ENCODE data around the gene EBI3. TPM values are rescaled to one million over a fixed set of nuclear protein-coding genes. Genes with fewer than 3 reads are reported as not detected.
"Not testable (repeated sequence)": the region's sequence is repeated elsewhere in the genome, so short reads cannot be mapped to it uniquely, and the experiment has no call there.

The EBI3 gene
- polyA plus RNA-seq, 1 donor = 4.2 TPM

GRCh38 chr19:4278010-4278409, 48.7 kb downstream of the EBI3 start:
- H3K9me3 ChIP-seq (ENCODE audit: control insufficient read depth, low read depth, low read length) = no peaks in the 10 kb centered on the region
- peaks cover 51% of the 10 kb centered on the region for H3K27me3 ChIP-seq (ENCODE audit: control insufficient read depth, insufficient read depth, low read length)
- H3K36me3 ChIP-seq (ENCODE audit: control insufficient read depth, insufficient read depth, low read length) = no peaks in the 10 kb centered on the region
- H3K4me1 ChIP-seq (ENCODE audit: control insufficient read depth, insufficient read depth, low read length) = no peaks in the 10 kb centered on the region
- WGBS (ENCODE audit: insufficient coverage, low lambda C conversion rate) = no CpG with 5 or more reads among the region's 4 CpGs
- H3K27ac ChIP-seq (ENCODE audit: low read length) = no peak overlapping the region
- no peak for DNase-seq
- no peak overlapping the region for H3K4me3 ChIP-seq (ENCODE audit: low read length)

DNA sequence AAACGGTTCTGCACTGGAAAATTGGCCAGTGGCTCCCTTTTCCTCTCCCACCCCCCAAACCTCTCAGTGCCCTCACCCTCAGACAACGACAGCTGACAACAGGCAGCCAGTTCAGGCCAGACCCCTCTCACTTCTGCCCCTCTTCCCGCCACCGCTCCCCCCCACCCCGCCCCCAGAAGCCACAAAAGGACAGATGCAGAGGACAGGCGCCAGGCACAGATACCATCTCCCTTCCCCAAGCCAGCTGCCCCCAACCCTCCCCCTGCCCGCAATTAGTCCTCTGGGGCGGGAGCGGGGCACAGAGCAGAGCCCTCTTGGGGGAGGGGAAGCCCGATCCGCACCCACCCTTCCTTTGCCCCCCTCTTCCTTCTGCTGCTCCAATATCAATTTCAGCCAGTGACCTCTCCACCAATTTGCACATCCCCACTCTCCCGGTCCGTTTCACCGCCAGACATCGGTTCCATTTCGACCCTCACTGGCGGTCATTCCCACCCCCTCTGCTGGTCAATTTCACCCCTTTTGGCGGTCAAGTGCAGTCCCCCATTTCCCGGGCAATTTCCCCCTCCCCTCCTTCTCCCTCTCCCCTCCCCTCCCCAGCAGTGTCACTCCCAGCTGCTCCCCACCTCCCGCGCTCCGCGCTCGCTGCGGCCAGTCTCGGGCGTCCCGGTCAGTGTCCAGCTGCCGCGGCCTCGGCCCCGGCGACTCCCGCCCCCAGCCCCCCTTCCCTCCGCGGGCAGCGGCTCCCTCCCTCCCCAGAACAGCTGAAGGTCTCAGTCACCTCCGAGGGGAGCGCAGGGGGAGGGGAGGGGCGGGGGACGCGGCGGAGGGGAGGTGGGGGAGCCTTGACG, 49.3 kb downstream of the EBI3 start, which contains the start of gene SHD:
TSS of gene SHD (plus strand) at position 848 of the 848 bp plus-strand sequence. CDS start 798 bp downstream, outside the sequence.
- Histone ChIP-seq H3K36me3 (ENCODE audit: control insufficient read depth, insufficient read depth, low read length) (no peaks in the 10 kb centered on the region), H3K4me1 (ENCODE audit: control insufficient read depth, insufficient read depth, low read length) (no peaks in the 10 kb centered on the region), H3K27me3 (ENCODE audit: control insufficient read depth, insufficient read depth, low read length) (peaks cover 52% of the 10 kb centered on the region), H3K9me3 (ENCODE audit: control insufficient read depth, low read depth, low read length) (no peaks in the 10 kb centered on the region), H3K4me3 (ENCODE audit: low read length) (peak within 1 kb of the TSS; percentile 10), H3K27ac (ENCODE audit: low read length) (no peak within 1 kb of the TSS)
- WGBS (ENCODE audit: insufficient coverage, low lambda C conversion rate) = 4% methylated on average over 4 of the region's 44 CpGs
- DNase-seq = no peak

DNA sequence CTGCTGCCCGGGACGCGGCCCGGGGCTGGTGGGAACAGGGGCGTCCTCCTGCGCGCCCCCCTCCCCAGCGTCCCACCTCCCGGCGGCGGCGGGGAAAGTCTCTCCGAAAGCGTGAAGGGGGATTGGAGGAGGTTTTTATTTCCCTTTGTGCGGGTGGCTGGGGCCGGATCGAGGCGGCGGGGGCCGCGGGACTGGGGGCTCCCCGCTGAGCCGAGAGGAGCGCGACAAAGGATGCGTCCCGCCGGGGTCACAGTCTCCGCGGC, 49.9 kb downstream of the EBI3 start:
- no CpG with 5 or more reads among the region's 30 CpGs for WGBS (ENCODE audit: insufficient coverage, low lambda C conversion rate)
- Histone ChIP-seq H3K4me3 (ENCODE audit: low read length) (peak overlapping the region; percentile 10), H3K4me1 (ENCODE audit: control insufficient read depth, insufficient read depth, low read length) (no peaks in the 10 kb centered on the region), H3K27ac (ENCODE audit: low read length) (no peak overlapping the region), H3K9me3 (ENCODE audit: control insufficient read depth, low read depth, low read length) (no peaks in the 10 kb centered on the region), H3K27me3 (ENCODE audit: control insufficient read depth, insufficient read depth, low read length) (peaks cover 52% of the 10 kb centered on the region), H3K36me3 (ENCODE audit: control insufficient read depth, insufficient read depth, low read length) (no peaks in the 10 kb centered on the region)
- DNase-seq = no peak

- no peak for DNase-seq
- no peaks in the 10 kb centered on the region for H3K4me1 ChIP-seq (ENCODE audit: control insufficient read depth, insufficient read depth, low read length)
- WGBS (ENCODE audit: insufficient coverage, low lambda C conversion rate) = 0% methylated on average over 3 of the region's 71 CpGs
- no peaks in the 10 kb centered on the region for H3K9me3 ChIP-seq (ENCODE audit: control insufficient read depth, low read depth, low read length)
- H3K27ac ChIP-seq (ENCODE audit: low read length) = no peak overlapping the region
- H3K4me3 ChIP-seq (ENCODE audit: low read length) = no peak overlapping the region
- H3K27me3 ChIP-seq (ENCODE audit: control insufficient read depth, insufficient read depth, low read length) = peaks cover 52% of the 10 kb centered on the region
- H3K36me3 ChIP-seq (ENCODE audit: control insufficient read depth, insufficient read depth, low read length) = no peaks in the 10 kb centered on the region
Observed at GRCh38 chr19:4279530-4280422, 50.5 kb downstream of the EBI3 start.

DNA sequence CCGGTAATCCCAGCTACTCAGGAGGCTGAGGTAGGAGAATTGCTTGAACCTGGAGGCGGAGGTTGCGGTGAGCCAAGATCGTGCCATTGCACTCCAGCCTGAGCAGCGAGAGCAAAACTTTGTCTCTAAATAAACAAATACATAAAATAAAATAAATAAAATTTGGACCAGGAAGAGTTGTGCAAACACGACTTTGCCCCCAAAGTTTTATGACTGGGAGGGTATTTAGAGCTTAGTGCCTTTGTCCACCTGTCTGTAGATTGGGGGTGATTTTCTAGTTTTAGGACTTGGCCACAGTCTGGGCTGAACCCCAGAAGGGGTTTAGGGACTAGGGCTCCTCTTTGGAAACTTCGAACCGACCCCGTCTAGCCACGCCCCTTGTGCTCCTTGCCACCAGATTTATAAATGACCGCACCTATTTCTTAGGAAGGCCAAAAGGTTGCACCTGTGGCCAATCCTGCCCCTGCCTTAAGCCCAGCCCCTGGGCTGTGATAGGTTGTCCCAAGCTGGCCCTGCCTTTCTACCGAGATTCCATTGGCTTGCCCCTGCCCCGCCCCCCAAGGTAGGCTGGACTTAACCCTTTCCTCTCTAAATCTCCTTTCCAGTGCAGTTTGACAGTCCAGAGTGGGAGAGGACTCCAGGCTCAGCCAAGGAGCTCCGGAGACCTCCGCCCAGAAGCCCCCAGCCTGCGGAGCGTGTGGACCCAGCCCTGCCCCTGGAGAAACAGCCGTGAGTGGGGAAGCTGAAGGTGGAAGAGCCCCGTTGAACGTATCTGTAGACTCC, 55.0 kb downstream of the EBI3 start:
- Histone ChIP-seq H3K27ac (ENCODE audit: low read length) (no peak overlapping the region), H3K4me1 (ENCODE audit: control insufficient read depth, insufficient read depth, low read length) (no peaks in the 10 kb centered on the region), H3K27me3 (ENCODE audit: control insufficient read depth, insufficient read depth, low read length) (peaks cover 29% of the 10 kb centered on the region), H3K36me3 (ENCODE audit: control insufficient read depth, insufficient read depth, low read length) (no peaks in the 10 kb centered on the region), H3K9me3 (ENCODE audit: control insufficient read depth, low read depth, low read length) (no peaks in the 10 kb centered on the region), H3K4me3 (ENCODE audit: low read length) (peak overlapping the region; percentile 39)
- peak; percentile 82 to 90 for DNase-seq
- WGBS (ENCODE audit: insufficient coverage, low lambda C conversion rate) = no CpG with 5 or more reads among the region's 20 CpGs

DNA sequence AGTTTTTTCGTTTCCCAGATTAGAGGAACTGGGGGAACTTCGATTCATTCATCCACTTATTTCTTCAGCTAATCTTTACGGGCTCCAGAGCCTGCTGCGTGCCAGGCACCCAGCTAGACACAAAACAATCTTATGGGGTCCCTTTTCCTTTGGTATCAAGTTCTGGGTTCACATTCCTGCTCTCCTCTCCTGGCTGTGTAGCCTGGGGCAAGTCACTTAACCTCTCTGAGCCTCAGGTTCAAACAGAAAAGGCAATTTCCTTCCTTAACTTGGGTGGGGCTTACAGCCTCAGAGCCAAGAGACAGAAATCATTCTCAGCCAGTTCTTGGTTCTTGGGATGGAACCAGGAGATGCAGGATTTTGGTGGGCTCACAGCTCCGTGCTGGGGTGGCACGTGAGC, 55.7 kb downstream of the EBI3 start:
- no peak for DNase-seq
- peaks cover 23% of the 10 kb centered on the region for H3K27me3 ChIP-seq (ENCODE audit: control insufficient read depth, insufficient read depth, low read length)
- no CpG with 5 or more reads among the region's 6 CpGs for WGBS (ENCODE audit: insufficient coverage, low lambda C conversion rate)
- peak overlapping the region; percentile 39 for H3K4me3 ChIP-seq (ENCODE audit: low read length)
- H3K27ac ChIP-seq (ENCODE audit: low read length) = no peak overlapping the region
- no peaks in the 10 kb centered on the region for H3K36me3 ChIP-seq (ENCODE audit: control insufficient read depth, insufficient read depth, low read length)
- H3K4me1 ChIP-seq (ENCODE audit: control insufficient read depth, insufficient read depth, low read length) = no peaks in the 10 kb centered on the region
- no peaks in the 10 kb centered on the region for H3K9me3 ChIP-seq (ENCODE audit: control insufficient read depth, low read depth, low read length)

DNA sequence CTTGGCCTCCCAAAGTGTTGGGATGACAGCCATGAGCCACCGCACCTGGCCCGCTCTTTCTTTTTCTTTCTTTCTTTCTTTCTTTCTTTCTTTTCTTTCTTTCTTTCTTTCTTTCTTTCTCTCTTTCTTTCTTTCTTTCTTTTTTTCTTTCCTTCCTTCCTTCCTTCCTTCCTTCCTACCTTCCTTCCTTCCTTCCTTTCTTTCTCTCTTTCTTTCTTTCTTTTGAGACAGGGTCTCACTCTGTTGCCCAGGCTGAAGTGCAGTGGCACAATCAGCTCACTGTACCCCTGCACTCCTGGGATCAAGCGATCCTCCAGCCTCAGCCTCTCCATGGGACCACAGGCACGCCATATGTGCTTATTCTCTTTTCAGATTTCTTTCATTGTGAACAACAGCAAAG, 56.8 kb downstream of the EBI3 start:
- not testable (repeated sequence) for H3K36me3 ChIP-seq (ENCODE audit: control insufficient read depth, insufficient read depth, low read length); H3K9me3 ChIP-seq (ENCODE audit: control insufficient read depth, low read depth, low read length); H3K4me3 ChIP-seq (ENCODE audit: low read length); H3K27ac ChIP-seq (ENCODE audit: low read length); DNase-seq; H3K4me1 ChIP-seq (ENCODE audit: control insufficient read depth, insufficient read depth, low read length)
- H3K27me3 ChIP-seq (ENCODE audit: control insufficient read depth, insufficient read depth, low read length) = peaks cover 11% of the 10 kb centered on the region
- WGBS (ENCODE audit: insufficient coverage, low lambda C conversion rate) = 100% methylated on average over 2 of the region's 4 CpGs

Other genes starting within 250 kb of the EBI3 start
- gene EEF2, start 244.1 kb upstream of the EBI3 start, polyA plus RNA-seq = 1,852 TPM
- gene PIAS4, start 221.8 kb upstream of the EBI3 start, polyA plus RNA-seq = 26.8 TPM
- 34.1 TPM for gene ZBTB7A, start 162.6 kb upstream of the EBI3 start, polyA plus RNA-seq
- 188 TPM for gene MAP2K2, start 105.4 kb upstream of the EBI3 start, polyA plus RNA-seq
- gene CREB3L3, start 75.9 kb upstream of the EBI3 start, polyA plus RNA-seq = 140 TPM
- 27.8 TPM for gene SIRT6, start 47.0 kb upstream of the EBI3 start, polyA plus RNA-seq
- gene ANKRD24, start 46.8 kb upstream of the EBI3 start, polyA plus RNA-seq = 2.8 TPM
- 20.9 TPM for gene YJU2, start 17.6 kb downstream of the EBI3 start, polyA plus RNA-seq
- 4.0 TPM for gene SHD, start 49.7 kb downstream of the EBI3 start, polyA plus RNA-seq
- gene TMIGD2, start 72.9 kb downstream of the EBI3 start, polyA plus RNA-seq = 3.5 TPM
- 5.1 TPM for gene FSD1, start 75.1 kb downstream of the EBI3 start, polyA plus RNA-seq
- 53.6 TPM for gene STAP2, start 109.3 kb downstream of the EBI3 start, polyA plus RNA-seq
- 16.5 TPM for gene MPND, start 114.0 kb downstream of the EBI3 start, polyA plus RNA-seq
- 120 TPM for gene SH3GL1, start 171.0 kb downstream of the EBI3 start, polyA plus RNA-seq
- 12.4 TPM for gene CHAF1A, start 173.1 kb downstream of the EBI3 start, polyA plus RNA-seq
- gene UBXN6, start 228.3 kb downstream of the EBI3 start, polyA plus RNA-seq = 92.8 TPM
- 45.6 TPM for gene HDGFL2, start 242.8 kb downstream of the EBI3 start, polyA plus RNA-seq

Measured in large intestine (tissue), 3 donors.